ENCODE measurements around the gene PIP4K2A. TPM values are rescaled to one million over a fixed set of nuclear protein-coding genes. Genes with fewer than 3 reads are reported as not detected.
A peak's percentile ranks its signal among the peaks of the same experiment; 100 is the strongest.

Gene PIP4K2A
- total RNA-seq, 1 experiment from 2014 or later: 59.2 TPM

DNA sequence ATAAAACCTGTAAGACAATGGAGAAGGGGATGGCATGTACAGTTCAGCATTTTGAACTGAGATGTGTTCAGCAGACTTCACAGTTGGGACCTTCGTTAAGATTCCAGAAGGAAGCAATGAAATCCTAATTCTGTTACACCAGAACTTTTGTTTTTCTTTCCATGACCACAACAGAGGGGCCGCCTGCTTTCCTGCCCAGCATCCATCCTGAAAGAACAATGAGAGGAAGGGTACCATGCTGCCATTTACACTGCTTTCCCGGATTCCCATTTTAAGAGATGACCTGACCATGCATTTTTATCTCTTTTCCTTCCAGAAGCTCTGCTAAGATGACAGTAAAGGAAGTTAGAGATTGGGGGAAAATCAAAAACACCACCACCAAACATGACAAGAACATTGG lies 92.7 kb downstream of the PIP4K2A start:
- DNase-seq (ENCODE audit: low read depth): no peak

DNA sequence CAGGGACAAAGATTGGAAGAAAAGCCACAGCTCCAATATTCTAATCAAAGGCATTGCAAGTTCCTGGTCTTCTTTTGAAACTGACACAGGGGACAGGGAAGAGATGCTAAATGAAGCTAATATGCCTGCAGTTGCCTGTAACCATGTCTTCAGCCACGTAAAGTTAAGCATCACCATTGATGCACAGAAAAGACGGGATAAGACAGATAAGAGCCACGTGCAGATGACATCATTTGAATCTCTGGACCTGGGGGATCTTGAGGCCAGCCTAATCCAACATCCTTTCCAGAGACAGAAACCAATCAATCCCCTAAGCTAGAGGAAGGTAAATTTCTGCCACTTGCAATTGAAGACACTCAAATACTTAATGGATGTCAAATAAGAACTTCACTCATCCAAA lies 93.4 kb downstream of the PIP4K2A start:
- no peak for DNase-seq (ENCODE audit: low read depth)

DNA sequence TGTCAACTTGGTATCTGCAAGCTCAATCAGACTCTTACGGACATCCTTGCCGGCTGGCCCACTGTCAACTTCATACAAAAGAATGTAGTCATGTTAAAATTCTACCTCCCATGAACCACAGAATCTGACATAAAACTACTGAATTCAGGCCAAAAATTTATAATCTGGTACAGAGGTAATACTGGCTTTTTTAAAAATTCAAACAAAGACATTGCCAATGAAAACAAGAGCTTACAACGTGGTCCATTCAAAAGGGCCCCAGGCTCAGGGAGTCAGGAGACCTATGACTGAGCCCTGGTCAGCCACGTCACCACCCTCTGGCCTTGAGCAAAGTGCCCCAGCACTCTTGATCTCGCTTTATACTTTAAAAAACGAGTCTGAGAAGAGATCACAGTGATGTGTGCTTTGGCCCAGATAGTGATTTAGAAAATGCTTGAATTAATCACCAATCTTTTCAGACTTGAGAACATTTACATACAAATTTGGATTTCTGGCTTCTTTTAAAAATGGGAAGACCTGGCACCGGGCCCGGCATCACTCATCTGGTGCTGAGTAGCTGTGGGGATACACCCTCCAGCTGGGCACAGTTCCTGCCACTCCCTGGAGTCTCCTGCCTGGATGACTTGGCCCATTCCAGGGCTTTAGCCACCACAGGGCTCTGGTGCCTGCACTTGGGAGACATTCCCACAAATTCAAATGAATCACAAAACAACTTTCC lies 94.1 kb downstream of the PIP4K2A start:
- DNase-seq (ENCODE audit: low read depth): peak; percentile 98

DNA sequence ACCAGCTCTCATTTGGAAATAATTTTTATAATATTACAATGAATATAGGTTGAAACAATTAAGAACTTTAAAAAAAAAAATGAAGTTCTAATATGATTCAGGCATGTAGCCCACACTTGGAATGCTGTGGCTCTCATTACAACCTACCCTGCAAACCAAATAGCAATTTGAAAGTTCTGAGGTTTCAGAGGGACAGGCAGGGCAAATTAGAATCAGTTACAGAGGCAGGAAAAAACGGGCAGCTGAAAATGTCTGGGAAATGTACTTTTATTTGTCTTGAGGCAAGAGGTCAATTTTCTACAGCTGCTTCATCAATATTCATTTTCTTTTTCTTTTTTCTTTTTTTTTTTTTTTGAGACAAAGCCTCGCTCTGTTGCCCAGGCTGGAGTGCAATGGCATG lies 95.3 kb downstream of the PIP4K2A start:
- DNase-seq (ENCODE audit: low read depth): no peak

DNA sequence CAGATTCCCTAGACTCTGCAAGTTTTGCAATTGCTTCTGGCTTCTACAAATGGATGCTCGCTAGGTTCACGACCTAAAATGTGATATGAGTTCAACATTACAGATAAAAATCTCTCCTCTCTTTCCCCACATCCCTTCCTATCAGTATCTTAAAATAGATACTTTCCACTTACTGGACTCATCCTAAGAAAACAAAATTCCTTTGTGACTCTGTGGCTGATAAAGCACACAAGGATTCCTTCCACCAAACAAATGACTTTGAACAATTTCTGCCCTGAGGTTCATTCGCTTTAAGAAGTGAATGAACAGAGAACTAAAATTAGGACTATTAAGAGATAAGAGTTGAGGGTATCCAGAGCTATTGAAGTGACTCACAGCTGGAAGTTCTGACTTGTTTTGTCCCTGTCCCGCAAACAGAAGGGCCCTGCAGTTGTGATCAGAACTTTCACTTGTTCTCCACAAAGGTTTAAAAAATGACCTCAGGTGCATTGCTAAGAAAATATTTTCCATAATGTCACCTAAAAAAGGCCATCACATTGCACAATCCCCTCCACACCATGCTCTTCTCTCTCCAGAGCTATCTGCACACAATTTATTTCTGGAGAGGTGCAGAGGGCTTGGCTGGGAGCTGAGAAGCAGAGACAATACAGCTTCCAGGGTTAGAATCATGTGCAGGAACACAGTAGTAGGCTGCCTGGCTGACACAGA lies 96.1 kb downstream of the PIP4K2A start:
- no peak for DNase-seq (ENCODE audit: low read depth)

DNA sequence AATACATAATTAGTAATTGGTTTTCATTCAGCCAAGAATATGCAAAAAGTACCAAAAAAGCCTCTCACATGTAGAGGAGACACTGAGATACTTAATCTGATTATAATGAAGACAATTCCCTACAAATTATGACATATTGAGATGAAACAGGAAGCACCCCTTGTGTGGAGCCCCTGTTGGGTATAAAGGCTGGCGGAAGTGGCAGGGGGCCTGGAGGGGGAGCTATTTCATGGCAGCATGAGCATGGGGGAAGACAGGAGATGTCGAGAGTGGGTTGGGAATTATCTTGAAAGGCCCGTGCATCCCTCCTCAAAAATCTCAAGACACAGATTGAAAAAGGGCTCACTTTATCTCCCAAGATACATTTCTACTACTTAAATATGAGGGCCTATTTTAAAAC lies 96.9 kb downstream of the PIP4K2A start:
- no peak for DNase-seq (ENCODE audit: low read depth)

DNA sequence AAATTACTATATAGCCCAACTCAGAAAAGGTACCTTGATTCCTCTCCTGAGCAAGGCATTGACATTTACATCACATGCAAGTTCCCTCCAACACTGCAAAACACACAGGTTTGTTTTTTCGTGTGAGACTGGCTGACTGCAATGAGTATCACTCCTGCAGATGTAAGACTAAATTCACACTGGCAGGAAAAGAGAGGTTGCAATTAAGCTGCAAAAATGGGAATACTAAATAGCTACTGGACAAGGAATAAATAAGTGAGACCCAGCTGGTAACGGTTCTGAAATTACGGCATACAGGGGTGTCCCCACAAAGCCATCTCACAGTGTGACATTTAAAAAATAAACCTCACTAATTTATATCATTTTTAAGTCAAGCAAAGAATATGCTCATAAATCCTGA lies 97.3 kb downstream of the PIP4K2A start:
- DNase-seq (ENCODE audit: low read depth): no peak

DNA sequence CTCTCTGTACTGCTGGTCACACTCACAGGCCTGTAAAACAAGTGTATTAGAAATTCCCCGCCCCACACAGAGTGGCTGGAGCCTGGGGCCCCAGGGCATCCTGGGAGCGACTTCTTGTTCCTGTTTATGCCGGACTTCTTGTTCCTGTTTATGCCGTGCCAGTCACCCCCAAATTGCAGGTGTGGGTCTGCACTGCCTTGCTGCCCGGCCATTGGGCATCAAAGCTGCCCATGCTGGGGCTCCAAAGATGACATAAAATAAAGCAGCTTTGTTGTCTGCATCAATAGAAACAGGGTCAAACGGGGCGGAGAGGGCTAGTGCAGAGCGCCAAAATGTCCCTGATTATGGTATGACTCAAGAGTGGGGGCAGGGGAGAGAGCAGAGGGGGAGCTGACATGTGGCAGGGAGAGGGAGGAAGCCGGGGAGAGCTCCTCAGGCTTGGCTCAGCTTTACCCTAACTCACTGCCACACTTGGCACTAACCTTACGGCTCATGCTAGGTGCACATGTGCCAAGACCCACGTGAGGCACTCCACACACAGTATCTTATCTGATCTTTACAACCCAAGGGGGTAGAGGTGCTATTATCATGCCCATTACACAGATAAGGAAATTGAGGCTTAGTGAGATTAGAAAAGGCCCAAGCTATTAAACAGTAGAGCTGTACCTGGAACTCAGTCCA lies 98.4 kb downstream of the PIP4K2A start:
- peak; percentile 75 for DNase-seq (ENCODE audit: low read depth)

DNA sequence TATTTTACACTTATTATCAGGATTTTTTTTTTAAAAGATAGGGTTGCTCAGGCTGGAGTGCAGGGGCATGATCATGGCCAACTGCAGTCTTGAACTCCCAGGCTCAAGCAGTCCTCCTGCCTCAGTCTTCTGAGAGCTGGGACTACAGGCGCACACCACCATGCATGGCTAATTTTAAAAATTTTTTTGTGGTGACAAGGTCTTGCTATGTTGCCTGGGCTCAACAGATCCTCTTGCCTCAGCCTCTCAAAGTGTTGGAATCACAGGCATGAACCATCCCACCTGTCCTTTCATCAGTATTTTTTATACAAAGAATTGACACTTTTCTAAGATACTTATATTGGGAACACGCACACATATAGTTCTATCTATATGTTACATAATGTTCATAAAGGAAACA lies 99.3 kb downstream of the PIP4K2A start:
- DNase-seq (ENCODE audit: low read depth): no peak

DNA sequence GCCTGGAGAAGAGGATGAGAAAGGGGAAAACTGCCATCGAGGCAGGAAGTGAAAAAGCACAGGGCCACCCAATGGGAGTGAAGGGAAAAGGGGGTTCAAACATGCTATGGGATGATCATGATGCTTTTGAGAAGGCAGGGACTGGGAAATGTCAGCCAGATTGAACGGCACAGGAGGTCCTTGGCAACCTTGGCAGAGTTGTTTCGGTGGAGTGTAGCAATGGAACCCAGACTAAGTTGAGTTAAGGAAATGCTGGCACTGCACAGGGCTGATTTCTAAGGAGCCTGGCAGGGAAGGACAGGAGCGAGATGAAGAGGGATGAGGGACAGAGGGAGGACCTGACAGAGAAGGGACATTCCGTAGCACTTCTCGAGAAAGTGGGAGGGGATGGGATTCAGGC lies 101.4 kb downstream of the PIP4K2A start:
- no peak for DNase-seq (ENCODE audit: low read depth)

DNA sequence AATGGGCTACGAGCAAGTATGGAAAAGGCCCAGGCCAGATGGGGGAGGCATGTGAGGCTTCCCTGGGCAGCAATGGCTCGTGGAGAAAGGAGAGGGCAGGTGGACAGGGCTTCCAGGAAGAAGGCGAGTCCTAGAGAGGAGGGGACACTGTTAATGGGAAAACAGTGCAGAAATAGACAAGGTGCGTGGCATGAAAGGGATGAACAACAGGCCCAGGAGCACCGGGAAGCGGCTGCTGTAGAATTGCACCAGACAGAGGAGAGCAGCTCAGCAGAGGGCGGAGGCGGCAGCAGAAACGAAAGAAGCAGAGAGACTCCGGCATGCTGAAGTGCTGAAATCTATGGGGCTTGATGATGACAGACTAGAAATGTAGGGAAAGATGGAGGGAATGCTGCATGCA lies 102.1 kb downstream of the PIP4K2A start:
- DNase-seq (ENCODE audit: low read depth): no peak

DNA sequence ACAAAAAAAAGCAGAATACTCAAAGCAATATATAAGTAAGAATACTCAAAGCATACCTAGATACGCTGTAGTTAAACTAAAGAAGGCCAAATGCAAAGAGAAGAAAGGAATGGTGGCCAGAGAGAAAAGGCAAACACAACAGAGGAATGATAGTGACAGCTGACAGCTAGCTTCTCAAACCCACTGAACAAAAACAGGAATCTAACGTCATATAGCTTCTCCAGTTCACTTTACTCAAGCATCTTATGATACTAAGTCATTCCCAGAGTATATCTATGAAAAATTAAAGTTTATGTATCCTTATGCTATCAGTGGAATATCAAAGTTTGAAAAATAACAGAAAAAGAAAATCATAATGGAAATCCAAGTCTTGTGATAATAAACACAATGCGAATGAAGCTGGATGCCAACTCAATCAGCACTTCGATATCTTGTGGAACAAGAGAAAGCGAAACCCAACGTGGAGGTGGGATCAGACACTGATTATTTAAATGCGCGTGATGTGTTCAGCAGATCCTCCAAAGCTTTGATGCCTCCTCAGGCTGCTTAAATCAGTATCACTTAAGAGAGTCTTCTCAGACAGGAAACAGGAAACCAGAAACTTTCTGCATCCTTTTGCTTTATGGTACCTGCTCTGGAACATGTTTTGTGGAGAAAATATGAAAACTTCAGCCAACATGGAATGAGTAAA lies 102.8 kb downstream of the PIP4K2A start:
- DNase-seq (ENCODE audit: low read depth): no peak

DNA sequence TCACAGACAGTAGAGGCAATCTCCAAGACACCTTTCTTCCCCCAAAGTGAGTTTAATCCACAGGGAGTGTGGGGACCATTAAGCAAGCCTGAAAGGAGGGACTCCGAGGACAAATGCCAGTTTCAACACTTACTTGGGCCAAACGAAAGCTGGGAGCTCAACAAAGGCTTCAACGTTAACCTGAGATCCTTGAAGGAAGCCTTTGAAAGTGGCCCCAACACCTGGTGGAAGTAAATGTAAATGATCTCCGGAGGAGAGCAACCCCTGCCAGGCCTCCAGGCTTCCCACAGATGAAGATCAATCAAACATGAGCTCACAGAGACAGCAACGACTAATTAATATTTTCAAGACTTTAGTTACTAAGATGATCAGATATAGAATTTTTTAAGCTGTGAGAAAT lies 103.8 kb downstream of the PIP4K2A start:
- DNase-seq (ENCODE audit: low read depth): no peak

DNA sequence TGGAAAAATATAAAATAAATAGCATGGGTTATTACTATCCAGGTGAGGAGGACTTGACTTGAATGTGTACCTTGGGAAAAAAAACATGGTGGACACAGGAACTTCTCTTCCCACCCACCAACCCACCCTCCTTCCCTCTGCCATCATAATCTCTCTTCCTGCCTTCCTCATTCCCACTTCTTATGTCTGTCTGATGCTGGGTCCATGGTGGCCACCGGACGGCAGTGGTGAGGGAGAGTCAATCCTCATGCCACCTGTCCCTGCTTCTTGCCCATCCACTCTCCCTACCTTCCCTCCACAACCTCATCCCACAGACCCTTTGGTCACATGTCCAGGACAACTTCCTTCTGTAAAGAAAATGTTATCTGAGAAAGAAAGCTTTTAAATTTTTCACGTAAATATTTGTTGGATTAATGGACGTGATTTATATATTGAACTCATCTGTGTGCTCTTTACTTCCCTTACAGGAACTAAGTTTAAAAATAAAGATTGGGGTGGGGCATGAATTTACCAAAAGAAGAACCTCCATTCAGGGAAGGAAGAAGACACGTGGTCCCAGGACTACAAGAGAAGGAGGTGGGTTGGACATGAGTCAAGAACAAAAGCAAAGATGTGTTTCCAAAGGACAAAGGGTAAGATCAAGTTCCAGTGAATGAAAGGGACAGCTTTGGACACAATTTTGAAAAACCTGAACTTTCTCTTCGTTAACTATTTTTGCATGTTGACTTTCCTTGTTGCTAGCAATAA lies 104.5 kb downstream of the PIP4K2A start:
- DNase-seq (ENCODE audit: low read depth): no peak

DNA sequence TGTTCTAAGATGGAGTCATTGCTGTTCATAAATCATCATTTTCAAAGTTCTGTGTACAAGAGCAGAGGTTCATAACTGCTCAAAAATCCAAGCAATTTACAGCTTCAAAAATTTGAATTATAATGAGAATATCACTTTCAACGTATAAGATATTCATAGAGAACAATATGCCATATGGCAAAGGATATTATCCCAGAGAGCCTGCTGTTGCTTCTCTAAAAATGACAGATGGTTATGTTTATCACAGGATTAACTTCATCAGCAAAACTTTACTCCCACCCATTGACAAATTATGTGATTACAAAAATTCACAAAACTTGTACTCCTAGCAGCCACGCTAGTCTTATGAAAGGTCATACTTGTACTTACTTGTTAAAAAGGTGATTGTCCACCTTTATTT lies 105.1 kb downstream of the PIP4K2A start:
- DNase-seq (ENCODE audit: low read depth): no peak

DNA sequence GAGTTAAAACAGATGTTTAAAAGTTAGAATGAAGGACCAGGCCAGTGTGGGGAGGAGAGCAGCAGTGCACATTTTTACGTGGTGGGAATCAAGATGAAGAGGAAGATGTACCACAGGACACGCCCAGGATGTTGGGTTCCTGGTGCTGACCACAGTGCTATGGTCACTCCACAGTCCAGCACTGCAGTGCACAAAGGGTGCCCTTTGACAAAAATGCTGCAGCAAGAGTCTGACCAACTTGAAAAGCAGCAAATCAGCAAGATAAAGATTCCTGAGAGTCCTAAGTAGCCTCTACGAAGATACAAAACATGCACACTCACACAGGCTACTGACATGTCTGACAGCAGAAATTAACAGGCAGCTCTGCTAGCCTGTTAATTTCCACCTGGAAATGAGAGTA lies 107.1 kb downstream of the PIP4K2A start:
- peak; percentile 29 for DNase-seq (ENCODE audit: low read depth)

DNA sequence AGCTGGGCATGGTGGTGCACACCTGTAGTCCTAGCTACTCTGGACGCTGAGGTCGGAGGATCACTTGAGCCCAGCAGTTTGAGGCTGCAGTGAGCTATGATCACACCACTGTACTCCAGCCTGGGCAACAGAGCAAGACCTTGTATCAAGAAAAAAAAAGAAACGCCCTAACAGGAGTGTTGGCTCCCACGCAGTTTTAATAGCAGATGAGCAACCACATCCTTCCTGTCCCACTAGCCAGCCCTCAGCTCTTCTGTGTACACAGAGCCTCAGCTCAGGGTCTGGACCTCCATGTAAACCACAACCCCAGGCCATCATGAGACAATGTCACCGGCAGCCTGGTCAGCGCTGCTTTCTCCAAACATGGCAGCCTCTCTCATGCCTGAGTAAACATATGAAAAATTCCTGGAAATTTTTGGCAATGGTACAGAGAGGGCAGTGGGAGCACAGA lies 108.2 kb downstream of the PIP4K2A start:
- peak; percentile 86 for DNase-seq (ENCODE audit: low read depth)

DNA sequence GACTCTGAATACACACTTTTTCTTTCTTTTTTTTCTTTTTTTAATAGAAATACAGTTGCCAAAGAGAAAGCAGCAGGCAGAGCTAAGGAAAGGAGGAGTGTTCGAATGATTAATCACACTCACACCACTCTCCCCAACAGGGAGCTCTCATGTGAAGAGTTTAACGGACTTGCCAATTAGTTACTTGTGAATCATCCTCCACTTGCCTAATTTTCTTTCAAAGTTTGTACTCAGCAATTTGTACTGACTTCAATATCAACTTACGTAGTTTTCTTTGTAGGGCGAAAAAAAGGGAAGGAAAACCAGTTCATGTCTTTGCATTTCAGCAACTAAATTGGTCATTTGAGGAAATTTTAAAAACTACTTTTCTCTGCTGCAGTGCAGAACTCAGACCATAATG lies 109.2 kb downstream of the PIP4K2A start:
- DNase-seq (ENCODE audit: low read depth): peak; percentile 23

DNA sequence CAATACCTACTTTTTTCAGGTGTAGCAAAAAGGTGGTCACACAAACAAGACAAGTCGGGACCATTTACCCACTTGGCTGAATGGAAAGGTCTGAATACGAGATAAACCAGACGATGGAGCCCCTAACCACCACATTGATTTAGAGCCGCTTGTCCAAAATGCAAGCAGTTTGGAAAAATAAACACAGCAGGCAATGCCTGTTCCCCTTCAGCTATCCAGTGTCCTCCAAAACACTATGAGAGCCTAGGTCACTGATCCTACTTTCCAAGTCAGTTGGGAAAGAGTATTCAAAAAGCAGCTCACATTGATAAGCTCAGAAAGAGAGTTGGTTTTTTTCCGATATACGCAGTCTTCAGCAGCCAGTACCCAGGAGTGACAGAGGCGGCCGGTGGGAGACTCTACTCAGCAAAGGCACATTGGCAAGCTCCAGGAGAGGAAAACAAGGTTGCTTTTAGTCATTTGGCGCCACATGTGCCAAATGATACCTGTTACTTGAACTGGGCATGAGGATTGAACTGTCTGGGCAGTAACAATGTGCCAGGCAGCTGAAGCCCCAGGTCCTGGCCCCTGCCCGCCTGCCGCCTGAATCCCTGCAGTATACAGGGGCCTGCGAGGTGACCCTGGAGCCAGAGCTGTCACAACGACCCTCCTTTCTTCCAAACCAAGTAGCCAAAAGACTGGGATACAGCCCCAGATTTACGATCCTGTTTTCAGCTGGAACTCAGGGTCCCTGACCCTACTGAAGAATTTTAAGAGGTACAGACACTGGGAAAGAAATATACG lies 109.8 kb downstream of the PIP4K2A start:
- no peak for DNase-seq (ENCODE audit: low read depth)

DNA sequence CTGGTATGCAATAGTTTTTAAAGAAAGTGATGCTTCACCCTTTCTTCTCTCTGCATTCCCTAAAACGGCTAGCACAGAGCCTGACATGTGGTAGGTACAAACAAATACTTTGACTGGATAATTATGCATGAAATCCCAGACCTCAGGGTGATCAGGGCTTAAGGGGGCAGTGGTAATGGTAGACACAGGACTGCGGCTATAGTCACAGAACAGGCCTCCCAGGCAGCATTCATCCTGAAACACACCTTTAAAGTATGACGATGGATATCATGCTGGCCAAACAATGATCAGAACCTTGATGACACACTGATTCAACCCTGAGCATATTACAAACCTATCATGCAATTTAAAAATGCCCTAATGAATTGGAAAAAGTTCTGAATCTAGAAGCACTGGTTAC lies 110.8 kb downstream of the PIP4K2A start:
- DNase-seq (ENCODE audit: low read depth): no peak

Measured in HT1080 (cell line).